ENCODE data around the gene ITCH.
"Not testable (repeated sequence)": the region's sequence is repeated elsewhere in the genome, so short reads cannot be mapped to it uniquely, and the experiment has no call there.

The ITCH gene

DNA sequence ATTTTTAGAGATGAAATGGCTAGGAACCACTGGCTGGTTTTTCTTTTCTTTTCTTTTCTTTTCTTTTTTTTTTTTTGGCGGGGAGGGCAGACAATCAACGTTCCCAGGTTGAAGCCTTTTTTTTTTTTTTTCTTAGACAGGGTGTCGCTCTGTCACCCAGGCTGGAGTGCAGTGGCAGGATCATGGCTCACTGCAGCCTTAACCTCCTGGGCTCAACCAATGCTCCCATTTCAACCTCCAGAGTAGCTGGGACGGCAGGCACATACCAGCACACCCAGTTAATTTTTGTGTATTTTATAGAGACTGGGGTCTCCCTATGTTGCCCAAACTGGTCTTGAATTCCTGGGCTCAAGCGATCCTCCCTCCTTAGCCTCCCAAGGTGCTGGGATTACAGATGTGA lies 18.8 kb upstream of the ITCH start:
- no peak for DNase-seq

DNA sequence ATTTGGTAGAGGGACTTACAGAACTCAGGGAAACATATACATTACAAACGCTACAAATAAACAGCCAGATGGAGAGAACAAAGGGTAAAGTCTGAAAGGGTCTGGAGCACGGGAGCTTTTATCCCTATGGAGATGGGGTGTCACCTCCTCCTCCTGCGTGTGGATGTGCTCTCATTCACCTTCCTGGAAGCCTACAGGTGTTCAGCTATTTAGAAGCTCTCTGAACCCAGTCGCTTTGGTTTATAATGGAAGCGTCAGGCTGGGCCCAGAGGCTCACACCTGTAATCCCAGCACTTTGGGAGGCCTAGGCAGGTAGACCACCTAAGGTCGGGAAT lies 17.7 kb upstream of the ITCH start:
- DNase-seq: no peak

DNA sequence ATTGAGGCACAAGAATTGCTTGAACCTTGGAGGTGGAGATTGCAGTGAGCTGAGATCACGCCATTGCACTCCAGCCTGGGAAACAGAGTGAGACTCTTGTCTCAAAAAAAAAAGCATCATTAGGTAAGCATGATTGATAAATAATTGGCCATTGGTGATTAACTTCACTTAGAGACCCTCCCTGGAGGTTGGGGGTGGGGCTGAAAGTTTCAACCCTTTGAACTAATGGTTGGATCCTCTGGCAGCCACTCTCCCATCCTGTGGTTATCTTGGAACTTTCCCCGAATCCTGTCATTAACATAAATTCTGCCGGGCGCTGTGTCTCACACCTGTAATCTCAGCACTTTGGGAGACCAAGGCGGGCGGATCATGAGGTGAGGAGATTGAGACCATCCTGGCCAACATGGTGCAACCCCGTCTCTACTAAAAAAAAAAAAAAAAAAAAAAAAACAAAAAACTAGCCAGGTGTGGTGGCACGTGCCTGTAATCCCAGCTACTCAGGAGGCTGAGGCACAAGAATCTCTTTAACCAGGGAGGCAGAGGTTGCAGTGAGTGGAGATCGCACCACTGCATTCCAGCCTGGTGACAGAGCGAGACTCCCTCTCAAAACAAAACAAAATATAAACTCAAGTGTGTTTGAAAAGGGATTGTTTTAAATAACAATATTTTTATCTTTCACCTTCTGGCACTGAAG lies 17.1 kb upstream of the ITCH start:
- DNase-seq: not testable (repeated sequence)

DNA sequence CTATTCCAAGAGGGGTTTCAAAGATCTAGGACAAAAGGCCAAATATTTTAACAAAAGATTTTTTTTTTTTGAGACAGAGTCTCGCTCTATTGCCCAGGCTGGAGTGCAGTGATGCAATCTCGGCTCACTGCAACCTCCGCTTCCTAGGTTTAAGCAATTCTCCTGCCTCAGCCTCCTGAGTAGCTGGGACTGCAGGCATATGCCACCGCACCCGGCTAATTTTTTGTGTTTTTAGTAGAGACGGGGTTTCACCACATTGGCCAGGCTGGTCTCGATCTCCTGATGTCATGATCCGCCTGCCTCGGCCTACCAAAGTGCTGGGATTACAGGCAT lies 16.6 kb upstream of the ITCH start:
- DNase-seq: not testable (repeated sequence)

DNA sequence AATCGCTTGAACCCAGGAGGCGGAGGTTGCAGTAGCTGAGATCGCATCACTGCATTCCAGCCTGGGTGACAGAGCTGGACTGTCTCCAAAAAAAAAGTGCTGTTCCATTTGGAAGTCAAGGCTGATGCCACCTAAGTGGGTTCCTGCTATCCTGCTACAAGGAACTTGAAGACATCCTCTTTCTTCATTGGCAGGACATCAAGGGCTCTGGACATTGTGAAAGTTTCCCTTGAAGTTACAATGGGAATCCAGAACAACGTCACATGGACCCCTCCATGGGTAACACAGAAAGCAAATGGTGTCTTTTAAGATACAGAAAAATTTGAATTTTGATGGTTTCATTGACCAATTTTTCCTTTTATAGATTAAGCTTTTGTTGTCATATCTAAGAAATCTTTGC lies 15.5 kb upstream of the ITCH start:
- no peak for DNase-seq

DNA sequence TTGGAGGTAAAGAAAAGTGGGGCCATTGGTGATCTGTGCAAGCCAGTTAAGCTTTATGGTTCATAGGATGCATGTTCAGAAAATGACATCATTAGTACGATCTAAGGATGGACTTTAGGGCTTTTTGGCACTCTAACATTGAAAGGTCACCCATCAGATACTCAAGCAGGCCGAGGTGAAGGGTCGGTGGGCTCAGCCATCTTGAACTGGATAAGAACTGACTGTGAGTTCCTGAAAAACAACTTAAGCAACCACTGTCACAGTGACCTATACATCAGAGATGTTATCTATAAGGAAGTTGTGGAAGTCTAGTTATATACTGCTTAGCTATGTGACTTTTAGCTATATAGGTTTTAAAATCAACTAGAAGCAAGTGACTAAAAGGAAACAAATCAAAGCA lies 13.0 kb upstream of the ITCH start:
- no peak for DNase-seq

DNA sequence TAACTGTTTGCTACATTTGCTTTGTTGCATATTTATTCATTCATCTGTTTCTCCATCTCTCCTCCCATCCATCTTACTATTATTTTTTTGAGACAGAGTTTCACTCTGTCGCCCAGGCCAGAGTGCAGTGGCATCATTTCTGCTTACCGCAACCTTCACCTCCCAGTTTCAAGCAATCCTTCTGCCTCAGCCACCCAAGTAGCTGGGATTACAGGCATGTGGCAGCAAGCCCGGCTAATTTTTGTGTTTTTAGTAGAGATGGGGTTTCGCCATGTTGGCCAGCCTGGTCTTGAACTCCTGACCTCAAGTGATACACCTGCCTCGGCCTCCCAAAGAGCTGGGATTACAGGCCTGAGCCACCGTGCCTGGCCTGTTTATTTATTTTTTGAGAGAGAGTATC lies 9.6 kb upstream of the ITCH start:
- DNase-seq: not testable (repeated sequence)

DNA sequence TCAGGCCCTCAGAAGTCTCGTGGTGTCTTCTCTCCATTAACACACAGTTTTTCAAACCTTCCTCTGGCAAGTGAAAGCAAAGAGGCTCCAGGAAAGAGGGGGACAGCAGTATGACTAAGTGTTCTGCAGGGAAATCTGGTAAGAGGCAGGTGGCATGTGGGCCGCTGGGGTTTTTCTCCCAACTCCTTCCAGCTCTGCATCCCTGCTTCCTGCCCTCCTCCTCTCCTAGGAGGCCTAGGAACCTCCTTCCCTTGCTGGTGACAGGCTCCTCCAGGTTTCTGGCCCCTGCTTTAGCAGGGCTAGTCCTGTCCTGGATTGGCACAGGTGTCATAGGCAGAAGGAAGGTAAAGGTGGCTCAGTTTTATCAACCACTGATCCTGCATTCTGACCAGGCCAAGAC lies 7.6 kb upstream of the ITCH start:
- no peak for DNase-seq

DNA sequence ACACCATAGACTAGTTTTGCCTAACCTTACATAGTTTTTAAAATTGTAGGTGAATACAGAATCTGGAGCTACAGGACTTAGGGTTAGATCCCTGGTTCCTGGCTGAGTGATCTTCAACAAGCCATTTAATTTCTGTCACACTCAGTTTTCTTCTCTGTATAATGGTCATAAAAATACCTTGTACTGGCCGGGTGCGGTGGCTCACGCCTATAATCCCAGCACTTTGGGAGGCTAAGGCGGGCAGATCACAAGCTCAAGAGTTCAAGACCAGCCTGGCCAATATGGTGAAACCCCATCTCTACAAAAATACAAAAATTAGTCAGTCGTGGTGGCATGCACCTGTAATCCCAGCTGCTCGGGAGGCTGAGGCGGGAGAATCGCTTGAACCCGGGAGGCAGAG lies 3.3 kb upstream of the ITCH start:
- DNase-seq: not testable (repeated sequence)

DNA sequence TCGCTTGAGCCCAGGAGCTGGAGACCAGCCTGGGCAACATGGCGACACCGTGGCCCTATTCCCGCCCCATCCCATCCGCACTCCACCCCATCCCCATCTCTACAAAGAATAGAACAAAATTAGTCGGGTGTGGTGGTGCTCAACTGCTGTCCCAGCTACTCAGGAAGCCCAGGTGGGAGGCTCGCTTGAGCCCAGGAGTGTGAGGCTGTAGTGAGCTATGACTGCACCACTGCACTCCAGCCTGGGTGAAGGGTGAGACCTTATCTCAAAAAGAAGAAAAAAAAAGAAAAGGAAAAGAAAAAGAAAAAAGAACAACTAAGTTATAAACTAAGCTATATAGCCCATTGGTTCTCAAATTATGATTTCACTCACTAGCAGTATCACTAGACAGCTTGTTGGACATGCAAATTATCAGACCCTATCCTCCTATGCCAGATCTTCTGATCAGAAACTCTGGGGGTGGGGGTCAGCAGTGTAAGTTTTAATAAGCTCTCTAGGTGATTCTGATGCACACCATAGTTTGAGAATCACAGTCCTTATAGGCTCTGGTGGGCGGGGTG lies 491 bp upstream of the ITCH start:
- no peak for DNase-seq

DNA sequence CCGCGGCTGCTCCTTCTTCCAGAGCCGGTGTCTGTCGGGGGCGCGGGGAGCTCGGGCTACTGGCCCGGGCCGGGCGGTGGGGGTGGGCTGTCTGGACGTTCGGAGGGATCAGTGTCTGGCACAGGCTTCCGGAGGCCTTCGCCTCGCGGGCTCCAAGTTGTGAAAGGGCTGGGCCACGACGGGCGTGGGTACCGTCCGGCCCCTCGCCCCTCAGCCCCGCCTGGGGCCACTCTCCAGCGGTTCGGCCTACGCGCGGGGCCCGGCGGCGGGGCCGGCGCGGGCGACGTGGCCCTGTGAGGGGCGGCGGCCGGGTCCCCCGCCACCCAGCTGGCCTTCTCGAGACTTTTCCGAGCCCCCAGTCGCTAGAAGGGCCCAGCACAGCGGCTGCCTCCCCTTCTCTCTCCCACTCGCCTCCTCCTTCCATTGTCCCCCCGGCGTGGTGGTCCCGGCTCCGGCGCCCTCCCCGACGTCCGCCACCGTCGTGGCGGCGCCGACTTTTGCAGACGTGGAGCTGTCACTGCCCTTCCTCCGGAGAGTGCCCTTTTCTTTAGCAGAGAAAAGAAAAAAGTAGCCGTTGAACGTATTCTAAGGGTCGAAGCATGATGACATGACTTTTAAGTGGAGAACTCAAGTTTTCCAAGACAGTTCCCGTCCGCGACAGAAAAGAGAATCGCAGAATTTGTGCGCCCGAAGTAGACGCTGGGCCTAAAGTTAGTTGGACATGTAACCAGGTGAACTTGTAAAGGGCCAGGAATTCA lies 571 bp downstream of the ITCH start:
- DNase-seq: no peak

DNA sequence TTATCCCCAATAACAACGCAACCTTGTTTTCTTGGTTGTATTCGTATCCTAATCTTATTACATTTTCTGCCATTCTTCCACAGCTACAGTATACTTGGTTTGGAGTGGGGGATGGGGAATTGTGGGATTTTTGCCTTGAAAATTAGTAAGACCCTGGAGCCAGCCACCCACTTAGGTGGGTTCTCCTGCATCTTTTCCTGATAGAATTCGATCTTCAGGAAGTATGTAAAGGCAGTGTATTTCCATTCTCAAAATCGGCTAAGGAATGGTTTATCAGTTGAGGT lies 1.1 kb downstream of the ITCH start:
- no peak for DNase-seq

DNA sequence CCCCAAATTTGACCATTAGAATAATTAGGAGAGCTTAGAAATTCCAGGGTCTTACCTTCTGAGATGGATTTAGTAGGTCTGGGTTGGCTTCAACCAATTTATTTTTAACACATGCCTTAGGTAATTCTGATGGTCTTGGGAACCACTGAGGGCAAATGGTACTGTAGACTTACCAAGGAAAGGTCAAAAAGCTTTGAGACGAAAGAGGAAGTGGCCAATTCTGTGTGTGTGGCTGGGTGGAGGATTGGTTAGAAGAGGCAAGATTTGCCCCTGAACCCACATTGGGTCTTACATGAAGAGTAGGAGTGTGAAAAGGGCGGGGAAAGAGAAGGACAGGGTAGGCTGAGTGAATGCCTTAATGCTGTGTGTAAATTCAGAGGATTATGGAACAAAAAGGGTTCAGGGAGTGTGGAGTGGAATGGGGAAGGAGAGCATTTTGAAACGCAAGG lies 2.7 kb downstream of the ITCH start:
- no peak for DNase-seq

DNA sequence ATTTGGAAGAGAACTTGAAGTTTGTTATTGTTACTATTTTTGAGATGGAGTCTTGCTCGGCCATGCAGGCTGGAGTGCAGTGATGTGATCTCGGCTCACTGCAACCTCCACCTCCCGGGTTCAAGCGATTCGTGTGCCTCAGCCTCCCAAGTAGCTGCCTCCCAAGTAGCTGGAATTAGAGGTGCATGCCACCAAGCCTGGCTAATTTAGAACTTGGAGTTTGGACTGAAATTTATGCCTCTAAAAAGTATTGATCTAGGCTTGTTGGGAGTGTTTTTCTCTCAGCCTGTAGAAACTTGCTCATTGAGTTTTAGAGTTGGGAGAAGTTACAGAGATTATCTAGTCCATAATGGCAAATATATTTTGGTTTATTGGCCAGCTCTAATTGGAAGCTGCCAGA lies 4.1 kb downstream of the ITCH start:
- DNase-seq: no peak

DNA sequence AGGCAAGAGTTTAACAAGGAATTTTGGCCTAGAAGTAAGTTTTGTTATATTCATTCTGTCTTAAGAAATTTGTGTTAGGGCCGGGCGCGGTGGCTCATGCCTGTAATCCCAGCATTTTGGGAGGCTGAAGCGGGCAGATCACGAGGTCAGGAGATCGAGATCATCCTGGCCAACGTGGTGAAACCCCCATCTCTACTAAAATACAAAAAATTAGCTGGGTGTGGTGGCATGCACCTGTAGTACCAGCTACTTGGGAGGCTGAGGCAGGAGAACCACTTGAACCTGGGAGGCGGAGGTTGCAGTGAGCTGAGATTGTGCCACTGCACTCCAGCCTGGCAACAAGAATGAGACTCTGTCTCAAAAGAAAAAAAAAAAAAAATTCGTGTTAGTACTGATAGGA lies 4.8 kb downstream of the ITCH start:
- DNase-seq: not testable (repeated sequence)

DNA sequence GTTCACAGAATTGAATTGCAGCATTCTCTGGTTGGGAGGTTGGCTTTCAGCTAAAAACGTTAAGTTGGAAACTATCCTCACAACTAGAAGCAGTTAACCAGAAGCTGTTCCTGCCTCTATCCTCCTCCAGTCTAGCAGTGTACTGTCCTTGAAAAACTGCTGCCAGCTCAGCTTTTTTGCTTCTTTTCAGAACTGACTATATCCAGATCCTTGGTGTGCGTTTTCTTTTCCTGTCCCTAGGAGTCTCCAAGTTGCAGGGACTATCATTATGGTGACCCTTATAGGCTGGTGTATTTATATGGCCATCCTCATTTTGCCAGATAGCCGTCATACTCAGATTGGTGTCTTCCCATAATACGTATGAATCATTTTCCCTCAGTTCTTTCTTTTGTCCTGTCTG lies 5.5 kb downstream of the ITCH start:
- DNase-seq: no peak

DNA sequence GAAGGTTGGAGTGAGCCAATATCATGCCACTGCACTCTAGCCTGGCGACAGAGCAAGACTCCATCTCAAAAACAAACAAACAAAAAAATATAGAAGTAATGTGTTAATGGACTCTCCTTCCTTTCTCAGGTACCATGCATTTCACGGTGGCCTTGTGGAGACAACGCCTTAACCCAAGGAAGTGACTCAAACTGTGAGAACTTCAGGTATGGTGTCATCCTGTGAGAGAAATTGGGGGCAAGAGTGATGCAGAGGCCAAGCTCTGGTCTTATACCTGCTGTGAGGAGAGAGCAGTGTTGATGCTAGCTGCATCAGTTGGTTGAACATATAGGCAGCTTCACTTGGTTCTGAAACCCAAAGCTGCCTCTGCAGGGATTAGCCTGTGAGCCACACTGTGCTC lies 6.2 kb downstream of the ITCH start:
- DNase-seq: no peak

DNA sequence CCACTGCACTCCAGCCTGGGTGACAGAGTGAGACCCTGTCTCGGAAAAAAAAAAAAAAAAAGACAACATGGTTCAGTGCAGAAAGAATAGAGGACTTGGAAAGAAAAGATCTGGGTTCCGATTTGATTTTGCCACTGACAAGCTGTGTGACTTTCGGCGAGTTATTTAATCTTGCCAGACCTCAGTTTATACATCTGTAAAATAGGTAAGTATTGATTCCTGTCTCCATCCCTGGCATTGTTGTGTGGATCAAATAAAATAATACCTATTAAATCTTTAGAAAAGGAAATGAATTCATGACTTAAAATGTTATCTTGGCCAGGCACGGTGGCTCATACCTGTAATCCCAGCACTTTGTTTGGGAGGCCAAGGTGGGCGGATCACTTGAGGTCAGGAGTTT lies 7.0 kb downstream of the ITCH start:
- no peak for DNase-seq

DNA sequence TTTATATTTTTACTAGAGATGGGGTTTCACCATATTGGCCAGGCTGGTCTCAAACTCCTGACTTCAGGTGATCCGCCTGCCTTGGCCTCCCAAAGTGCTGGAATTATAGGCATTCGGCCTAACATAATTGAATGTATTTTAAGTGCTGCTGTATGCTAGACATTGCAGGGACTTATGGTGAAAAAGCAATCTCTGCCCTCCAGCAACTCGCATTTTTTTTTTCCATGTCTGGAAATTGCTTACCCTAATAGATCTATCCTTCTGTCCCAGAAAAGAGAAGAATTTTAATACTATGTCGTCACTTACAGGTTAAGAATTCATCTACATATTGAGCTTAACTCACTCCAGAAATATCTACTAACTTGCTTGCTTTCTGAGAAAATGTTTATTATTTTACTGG lies 10.4 kb downstream of the ITCH start:
- DNase-seq: no peak

DNA sequence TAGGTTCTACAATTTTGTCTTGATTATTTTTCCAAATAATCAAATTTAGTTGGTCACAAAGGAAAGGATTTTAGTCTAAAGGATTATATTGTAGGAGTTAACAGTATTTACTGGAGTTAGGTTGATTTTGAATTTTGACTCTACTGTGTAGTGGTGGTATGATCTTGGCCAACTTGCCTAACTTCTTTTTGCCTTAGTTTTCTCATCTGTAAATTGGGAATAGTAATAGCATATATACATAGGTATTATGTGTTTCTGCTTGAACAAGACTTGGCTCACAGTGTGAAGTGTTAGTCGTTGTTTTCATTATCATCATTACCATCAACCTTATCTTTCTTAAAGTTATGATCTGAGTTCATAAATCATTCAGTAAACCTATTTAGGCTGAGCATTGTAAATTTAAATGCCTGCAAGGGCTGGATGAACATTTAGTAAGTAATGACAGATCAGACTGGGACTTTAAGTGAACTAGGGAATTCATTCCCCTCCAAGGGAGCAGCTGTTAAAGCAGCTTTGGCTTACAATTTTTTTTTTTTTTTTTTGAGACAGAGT lies 11.2 kb downstream of the ITCH start:
- no peak for DNase-seq

DNA sequence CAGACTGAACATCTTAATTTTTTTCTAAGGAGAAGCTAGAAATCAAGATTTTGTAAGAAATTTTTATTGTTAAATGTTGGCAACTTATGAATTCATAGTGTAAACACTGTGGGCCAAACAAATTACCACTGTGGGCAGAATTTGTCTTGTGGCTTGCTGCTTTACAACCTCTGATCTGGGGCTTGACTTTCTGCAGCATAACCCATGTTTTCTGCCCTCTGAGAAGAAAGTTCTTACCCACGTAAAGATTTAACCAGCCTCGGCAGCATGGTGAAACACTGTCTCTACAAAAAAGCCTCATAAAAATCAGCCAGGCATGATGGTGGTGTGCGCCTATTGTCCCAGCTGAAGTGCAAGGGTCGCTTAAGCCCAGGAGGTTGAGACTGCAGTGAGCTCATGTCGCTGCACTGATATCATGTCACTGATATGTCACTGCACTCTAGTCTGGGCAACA lies 12.9 kb downstream of the ITCH start:
- DNase-seq: no peak

DNA sequence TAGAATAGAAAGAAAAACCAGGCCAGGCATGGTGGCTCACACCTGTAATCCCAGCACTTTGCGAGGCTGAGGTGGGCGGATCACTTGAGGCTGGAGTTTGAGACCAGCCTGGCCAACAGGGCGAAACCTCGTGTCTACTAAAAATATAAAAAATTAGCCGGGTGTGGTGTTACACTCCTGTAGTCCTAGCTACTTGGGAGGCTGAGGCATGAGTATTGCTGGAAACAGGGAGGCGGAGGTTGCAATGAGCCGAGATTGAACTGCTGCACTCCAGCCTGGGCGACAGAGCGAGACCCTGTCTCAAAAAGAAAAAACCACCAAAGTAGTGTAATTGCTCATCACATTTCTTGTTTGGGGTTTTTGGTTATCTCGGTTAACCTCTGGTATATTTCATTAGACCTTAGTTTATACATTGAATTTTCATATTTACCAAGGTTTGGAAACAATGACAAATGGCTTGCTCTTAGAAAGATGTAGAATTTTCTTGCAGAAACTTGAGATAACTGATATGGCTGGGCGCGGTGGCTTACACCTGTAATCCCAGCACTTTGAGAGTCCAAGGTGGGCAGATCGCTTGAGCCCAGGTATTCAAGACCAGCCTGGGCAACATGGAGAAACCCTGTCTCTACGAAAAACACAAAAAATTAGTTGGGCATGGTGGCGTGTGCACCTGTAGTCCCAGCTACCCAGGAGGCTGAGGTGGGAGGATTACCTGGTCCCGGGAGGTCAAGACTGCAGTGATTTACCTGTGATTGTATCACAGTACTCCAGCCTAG lies 14.2 kb downstream of the ITCH start:
- DNase-seq: no peak

DNA sequence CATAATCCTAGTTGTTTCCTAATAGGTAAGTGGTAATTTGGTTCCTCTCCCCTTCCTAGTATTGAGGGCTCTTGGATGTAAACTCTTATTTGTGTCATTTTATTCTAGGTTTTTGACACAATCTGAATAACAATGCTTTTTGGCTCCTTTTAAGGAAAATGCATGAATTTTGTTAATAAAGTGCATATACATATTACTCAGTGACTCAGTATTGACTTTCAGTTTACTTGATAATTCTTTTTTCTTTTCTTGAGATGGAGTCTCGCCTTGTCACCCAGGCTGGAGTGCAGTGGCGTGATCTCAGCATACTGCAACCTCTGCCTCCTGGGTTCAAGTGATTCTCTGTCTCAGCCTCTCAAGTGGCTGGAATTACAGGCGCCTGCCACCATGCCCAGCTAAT lies 19.1 kb downstream of the ITCH start:
- DNase-seq: no peak
